H1 (cell line): ENCODE results near the gene C16orf90. TPM values are rescaled to one million over a fixed set of nuclear protein-coding genes. Genes with fewer than 3 reads are reported as not detected.

Experiments
- CTCF ChIA-PET: fragments of 300-600 bp; sonication (Branson Sonifier 250); formaldehyde crosslinking; loops from one replicate; lab custom pipeline; 2021; ENCODE audit not compliant: partially characterized antibody; lab: Charles Lee
- POLR2A ChIA-PET: fragments of 300-600 bp; sonication (Branson Sonifier 250); formaldehyde crosslinking; loops from one replicate; lab custom pipeline; 2021; ENCODE audit warnings: inconsistent platforms; ENCODE audit not compliant: partially characterized antibody; lab: Charles Lee
- DNase-seq, 2 experiments: peaks; one replicate each; pipeline versions ENCODE4 v3.0.0 to v3.0.0-alpha.2; 2010 to 2022; ENCODE audit warnings: low spot score in 2 of 2, low read depth in 1 of 2, mixed read lengths in 1 of 2
- FAIRE-seq: peaks from 2 replicates; lab custom pipeline; 2011; peaks lifted over from hg19 to GRCh38; lab: Jason Lieb, UNC
- H2AFZ ChIP-seq: 2 replicates; pipeline ENCODE4 v1.8.1; 2012; ENCODE audit warnings: low read length, inconsistent platforms
- H2AK5ac ChIP-seq: 2 replicates; pipeline ENCODE4 v1.6.1; 2013; ENCODE audit warnings: low read depth, low read length
- H2BK120ac ChIP-seq: replicated peaks from 2 replicates; pipeline ENCODE3; 2013; ENCODE audit warnings: low read depth, low read length, inconsistent platforms
- H2BK12ac ChIP-seq: 2 replicates; pipeline ENCODE4 v1.6.1; 2013; ENCODE audit warnings: low read depth, low read length
- H2BK15ac ChIP-seq: 2 replicates; pipeline ENCODE4 v1.6.1; 2013; ENCODE audit warnings: low read length
- H2BK20ac ChIP-seq: 2 replicates; pipeline ENCODE4 v1.6.1; 2013; ENCODE audit warnings: low read length
- H2BK5ac ChIP-seq: 2 replicates; pipeline ENCODE4 v1.6.1; 2013; ENCODE audit warnings: low read depth, low read length
- H3K14ac ChIP-seq: 2 replicates; pipeline ENCODE4 v1.6.1; 2013; ENCODE audit warnings: inconsistent platforms; ENCODE audit not compliant: insufficient read length
- H3K18ac ChIP-seq: 2 replicates; pipeline ENCODE4 v1.6.1; 2013; ENCODE audit warnings: low read length; ENCODE audit errors: extremely low read depth
- H3K23ac ChIP-seq: 2 replicates; pipeline ENCODE4 v1.6.1; 2013; ENCODE audit warnings: inconsistent platforms; ENCODE audit not compliant: insufficient read length
- H3K23me2 ChIP-seq: 2 replicates; pipeline ENCODE4 v1.6.1; 2013; ENCODE audit warnings: low read depth, low read length
- H3K27ac ChIP-seq: 2 replicates; pipeline ENCODE4 v1.6.1; 2011; ENCODE audit warnings: low read depth, low read length, inconsistent platforms
- H3K27me3 ChIP-seq, 4 experiments: replicated peaks in 1 of 4; 1 replicate in 1 of 4; 2 replicates in 3 of 4; pipeline versions ENCODE4 v1.6.1 to v1.8.1; 2011 to 2013; ENCODE audit warnings: low read length in 3 of 4, mild to moderate bottlenecking in 3 of 4, inconsistent platforms in 2 of 4, mixed read lengths in 2 of 4, moderate library complexity in 1 of 4; ENCODE audit not compliant: control insufficient read depth in 3 of 4, insufficient read depth in 3 of 4; ENCODE audit errors: extremely low read depth in 1 of 4
- H3K36me3 ChIP-seq, 4 experiments: 2 replicates each; pipeline versions ENCODE4 v1.6.1 to v1.8.1; 2011 to 2013; ENCODE audit warnings: mild to moderate bottlenecking in 4 of 4, low read length in 3 of 4, moderate library complexity in 2 of 4, control low read depth in 1 of 4, inconsistent platforms in 1 of 4; ENCODE audit not compliant: insufficient read depth in 4 of 4, control insufficient read depth in 2 of 4
- H3K4ac ChIP-seq: replicated peaks from 2 replicates; pipeline ENCODE3; 2013; ENCODE audit warnings: low read length, low read depth, mixed read lengths, inconsistent platforms; ENCODE audit not compliant: insufficient read length
- H3K4me1 ChIP-seq, 4 experiments: replicated peaks in 1 of 4; 1 replicate in 1 of 4; 2 replicates in 3 of 4; pipeline versions ENCODE4 v1.6.1 to v1.8.1; 2011 to 2013; ENCODE audit warnings: low read length in 3 of 4, inconsistent platforms in 2 of 4, mixed read lengths in 1 of 4; ENCODE audit not compliant: insufficient read depth in 4 of 4, control insufficient read depth in 3 of 4
- H3K4me2 ChIP-seq, 2 experiments: 2 replicates each; pipeline versions ENCODE4 v1.6.1 to v1.8.1; 2011 to 2013; ENCODE audit warnings: low read depth in 2 of 2, low read length in 2 of 2, control low read depth in 1 of 2, inconsistent platforms in 1 of 2, mild to moderate bottlenecking in 1 of 2; ENCODE audit not compliant: insufficient read depth in 1 of 2
- H3K4me3 ChIP-seq, 4 experiments: fragments of 200-600, 300-600 bp in 1 of 4; sonication (generic), shearing (Covaris generic), sonication (Bioruptor Twin) in 1 of 4; 2 replicates each; pipeline versions ENCODE4 v1.5.1 to v1.8.1; 2011 to 2016; ENCODE audit warnings: low read length in 4 of 4, low read depth in 3 of 4, control low read depth in 2 of 4, inconsistent platforms in 2 of 4, mild to moderate bottlenecking in 2 of 4, mixed read lengths in 1 of 4, moderate library complexity in 1 of 4; ENCODE audit not compliant: insufficient read depth in 2 of 4; ENCODE audit errors: extremely low read depth in 1 of 4
- H3K56ac ChIP-seq: replicated peaks from 2 replicates; pipeline ENCODE3; 2013; ENCODE audit warnings: low read depth, mild to moderate bottlenecking, mixed read lengths, low read length, inconsistent platforms; ENCODE audit not compliant: insufficient read length
- H3K79me1 ChIP-seq: 2 replicates; pipeline ENCODE4 v1.6.1; 2013; ENCODE audit warnings: low read depth, low read length, control low read depth
- H3K79me2 ChIP-seq, 2 experiments: 2 replicates each; pipeline versions ENCODE4 v1.6.1 to v1.8.1; 2012 to 2013; ENCODE audit warnings: low read length in 2 of 2, mild to moderate bottlenecking in 2 of 2, inconsistent platforms in 1 of 2; ENCODE audit not compliant: insufficient read depth in 2 of 2, control insufficient read depth in 1 of 2
- H3K9ac ChIP-seq, 4 experiments: replicated peaks in 1 of 4; 1 replicate in 1 of 4; 2 replicates in 3 of 4; pipeline versions ENCODE4 v1.6.1 to v1.8.1; 2011 to 2013; ENCODE audit warnings: low read depth in 3 of 4, low read length in 3 of 4, control low read depth in 2 of 4, mild to moderate bottlenecking in 2 of 4, moderate library complexity in 2 of 4, inconsistent platforms in 1 of 4; ENCODE audit errors: extremely low read depth in 1 of 4
- H3K9me3 ChIP-seq, 2 experiments: 2 replicates each; pipeline versions ENCODE4 v1.6.1 to v1.8.1; 2012 to 2013; ENCODE audit warnings: mild to moderate bottlenecking in 2 of 2, moderate library complexity in 2 of 2, control low read depth in 1 of 2, inconsistent platforms in 1 of 2, low read depth in 1 of 2, low read length in 1 of 2, mixed read lengths in 1 of 2; ENCODE audit not compliant: insufficient read depth in 2 of 2
- H4K20me1 ChIP-seq, 2 experiments: replicated peaks in 1 of 2; 2 replicates each; pipeline versions ENCODE3 to v1.8.1; 2011 to 2013; ENCODE audit warnings: inconsistent platforms in 2 of 2, low read length in 2 of 2, mild to moderate bottlenecking in 1 of 2; ENCODE audit not compliant: insufficient read depth in 2 of 2, control insufficient read depth in 1 of 2
- H4K5ac ChIP-seq: 2 replicates; pipeline ENCODE4 v1.6.1; 2013; ENCODE audit warnings: low read length, low read depth, mixed read lengths, inconsistent platforms; ENCODE audit not compliant: insufficient read length
- H4K8ac ChIP-seq: 2 replicates; pipeline ENCODE4 v1.8.0; 2013; ENCODE audit warnings: mild to moderate bottlenecking, moderate library complexity, low read length, inconsistent platforms; ENCODE audit not compliant: insufficient read depth; ENCODE audit errors: extremely low read depth
- H4K91ac ChIP-seq: replicated peaks from 2 replicates; pipeline ENCODE3; 2013; ENCODE audit warnings: low read length, mixed read lengths, inconsistent platforms; ENCODE audit not compliant: insufficient read length
- BRCA1 ChIP-seq: IDR thresholded peaks from 2 replicates; pipeline ENCODE4 v1.6.1; 2012; ENCODE audit warnings: low read depth, low read length, improper control_type of control experiment
- CBX8 ChIP-seq: fragments of 300-800, 300-1000 bp; sonication (generic); IDR thresholded peaks from 2 replicates; pipeline ENCODE4 v1.7.1; 2016; ENCODE audit warnings: low read depth, low read length, borderline replicate concordance
- CEBPB ChIP-seq: IDR thresholded peaks from 2 replicates; pipeline ENCODE4 v1.6.1; 2012; ENCODE audit warnings: low read depth, low read length
- CHD1 ChIP-seq: IDR thresholded peaks from 2 replicates; pipeline ENCODE4 v1.6.1; 2012; ENCODE audit warnings: low read depth, low read length, improper control_type of control experiment
- CREB1 ChIP-seq: IDR thresholded peaks from 2 replicates; pipeline ENCODE4 v1.6.1; 2012; ENCODE audit warnings: inconsistent platforms
- HDAC6 ChIP-seq: IDR thresholded peaks from one replicate; pipeline ENCODE4 v1.7.1; 2012; ENCODE audit warnings: low read depth, mild to moderate bottlenecking, inconsistent platforms, low read length, moderate library complexity
- JUN ChIP-seq: IDR thresholded peaks from 2 replicates; pipeline ENCODE4 v1.6.1; 2011; ENCODE audit warnings: low read depth, mild to moderate bottlenecking, improper control_type of control experiment, low read length
- NANOG ChIP-seq: IDR thresholded peaks from 2 replicates; pipeline ENCODE4 v1.6.1; 2011; ENCODE audit warnings: low read length, low read depth, mild to moderate bottlenecking, inconsistent platforms; ENCODE audit not compliant: insufficient read depth, poor library complexity, severe bottlenecking
- RAD21 ChIP-seq, 2 experiments: IDR thresholded peaks in 1 of 2; conservative IDR thresholded peaks in 1 of 2; 2 replicates each; pipeline ENCODE4 v1.6.1; 2011; ENCODE audit warnings: low read depth in 2 of 2, low read length in 2 of 2, improper control_type of control experiment in 1 of 2, inconsistent platforms in 1 of 2, mild to moderate bottlenecking in 1 of 2, moderate library complexity in 1 of 2
- RXRA ChIP-seq: IDR thresholded peaks from 2 replicates; pipeline ENCODE4 v1.6.1; 2011; ENCODE audit warnings: low read depth, mild to moderate bottlenecking, low read length, moderate library complexity; ENCODE audit not compliant: insufficient read depth
- SIN3A ChIP-seq, 2 experiments: IDR thresholded peaks in 1 of 2; conservative IDR thresholded peaks in 1 of 2; 2 replicates each; pipeline ENCODE4 v1.6.1; 2011 to 2012; ENCODE audit warnings: low read length in 2 of 2, improper control_type of control experiment in 1 of 2, low read depth in 1 of 2, mild to moderate bottlenecking in 1 of 2
- SIRT6 ChIP-seq: IDR thresholded peaks from one replicate; pipeline ENCODE4 v1.7.1; 2012; ENCODE audit warnings: low read length, inconsistent platforms
- TAF7 ChIP-seq: optimal IDR thresholded peaks from 2 replicates; pipeline ENCODE3; 2011; ENCODE audit warnings: low read depth, mild to moderate bottlenecking, inconsistent platforms, low read length, moderate library complexity, borderline replicate concordance
- TBP ChIP-seq: IDR thresholded peaks from 2 replicates; pipeline ENCODE4 v1.6.1; 2011; ENCODE audit warnings: low read depth, low read length, improper control_type of control experiment
- ZNF274 ChIP-seq: IDR thresholded peaks from 2 replicates; pipeline ENCODE4 v1.7.0; 2012; ENCODE audit warnings: low read length, borderline replicate concordance; ENCODE audit errors: extremely low read depth
- whole genome bisulfite sequencing, 2 experiments: shearing (Covaris generic) in 1 of 2; methylation state at CpG; one replicate each; pipeline versions ENCODE4 v1.1.6 to v1.1.7; 2013 to 2015; ENCODE audit warnings: low lambda C conversion rate in 2 of 2, mixed read lengths in 2 of 2, inconsistent platforms in 1 of 2, low coverage in 1 of 2, missing lambda C conversion rate in 1 of 2; ENCODE audit not compliant: insufficient replicate concordance in 2 of 2, insufficient coverage in 1 of 2, insufficient read length in 1 of 2; ENCODE audit errors: extremely low coverage in 1 of 2, missing lambda C conversion rate in 1 of 2; 5-methylcytosine and 5-hydroxymethylcytosine counted together
- polyA plus RNA-seq, 7 experiments: library from polyadenylated mRNA; depleted of rRNA in 3 of 7; stranded (reverse) in 5 of 7; unstranded in 2 of 7; fragments of >200 nt in 5 of 7; fragments of 200-250 nt in 2 of 7; gene quantifications; 1 replicate in 5 of 7; 2 replicates in 1 of 7; 4 replicates in 1 of 7; pipeline versions ENCODE4 v1.2.1 to v1.2.3, GENCODE V29; 2011 to 2013; ENCODE audit warnings: missing spikeins in 2 of 7, mixed read lengths in 2 of 7
- total RNA-seq: library from RNA; stranded (reverse); fragmentation: NEBNext Ultra II Directional; extraction: Animal tissue kit (Norgen Biotek cat#: 25700); gene quantifications from 2 replicates; pipeline ENCODE4 v1.2.1, GENCODE V29; 2021

C16orf90 gene
- total and polyA plus RNA-seq, 2 of the 8 experiments (the other 6 are each of a cell fraction or from before 2014, with no cell fraction given): not detected

GRCh38 chr16:3538222-3538621 lies 42.9 kb upstream of the C16orf90 start:
- H4K5ac ChIP-seq: no peak overlapping the region
- H2BK5ac ChIP-seq: no peak overlapping the region
- H3K23ac ChIP-seq: no peak overlapping the region
- no peak overlapping the region for H3K4ac ChIP-seq
- DNase-seq (no peak), FAIRE-seq (no peak)
- ChIA-PET CTCF (interaction anchor here (4.3 kb wide), 1 partner anchor 11 kb away, joined by 15 read pairs; no protein-coding TSS in a partner anchor), POLR2A (no interaction called here)
- H3K4me2 ChIP-seq: no peak overlapping the region
- no peaks in the 10 kb centered on the region for H3K9me3 ChIP-seq
- H3K14ac ChIP-seq: no peak overlapping the region
- no peaks in the 10 kb centered on the region for H3K27me3 ChIP-seq
- no peak overlapping the region for H2AFZ ChIP-seq
- H3K18ac ChIP-seq: no peak overlapping the region
- no peak overlapping the region for H2BK120ac ChIP-seq
- H4K8ac ChIP-seq: no peak overlapping the region
- no peak overlapping the region for H3K27ac ChIP-seq
- no peak overlapping the region for H3K4me3 ChIP-seq
- H3K9ac ChIP-seq: no peak overlapping the region
- H3K23me2 ChIP-seq: no peaks in the 10 kb centered on the region
- H2BK12ac ChIP-seq: no peak overlapping the region
- H2BK15ac ChIP-seq: no peak overlapping the region
- 91% methylated on average over 4 of the region's 4 CpGs; no CpG with 5 or more reads in 1 of the 2 experiments for WGBS, 2 experiments
- peaks cover 0 to 7% (median 3%) of the 10 kb centered on the region in 4 experiments; a peak in 4 of 7 replicates for H3K4me1 ChIP-seq
- H4K20me1 ChIP-seq: no peaks in the 10 kb centered on the region
- H2BK20ac ChIP-seq: no peak overlapping the region
- H2AK5ac ChIP-seq: no peak overlapping the region
- H3K79me1 ChIP-seq: no peaks in the 10 kb centered on the region
- H3K79me2 ChIP-seq: no peaks in the 10 kb centered on the region
- H3K36me3 ChIP-seq: peaks cover 0 to 3% (median 0%) of the 10 kb centered on the region in 4 experiments; a peak in 1 of 8 replicates
- no peak overlapping the region for H3K56ac ChIP-seq
- H4K91ac ChIP-seq: no peak overlapping the region
- TF ChIP-seq RAD21 (IDR thresholded peaks at IDR 0.05 in 1 of 2, conservative IDR thresholded peaks at IDR 0.05 in 1 of 2; ENCODE audit: low read depth in 2 of 2, low read length in 2 of 2) (no peak), CEBPB (no peak), NANOG (no peak), ZNF274 (no peak), CHD1 (no peak), SIRT6 (no peak), TBP (no peak), SIN3A (conservative IDR thresholded peaks at IDR 0.05 in 1 of 2, IDR thresholded peaks at IDR 0.05 in 1 of 2; ENCODE audit: low read depth in 1 of 2, low read length in 2 of 2) (no peak), TAF7 (no peak), CREB1 (no peak), JUN (no peak), RXRA (no peak), HDAC6 (no peak), CBX8 (no peak), BRCA1 (no peak)
